Ascending aorta (tissue), 2 donors: Measurements from ENCODE around the gene TOM1L2. TPM values are rescaled to one million over a fixed set of nuclear protein-coding genes. Genes with fewer than 3 reads are reported as not detected.

Experiments used
- DNase-seq, 2 donors: peaks; one replicate each; pipeline ENCODE4 v3.0.0-alpha.2; 2019; ENCODE audit warnings: low spot score in 2 of 2
- H3K27ac ChIP-seq, 2 donors: fragments of 200-600 bp; sonication (generic); one replicate each; pipeline ENCODE4 v1.5.1; 2016 to 2017; ENCODE audit warnings: mild to moderate bottlenecking in 1 of 2
- H3K27me3 ChIP-seq: fragments of 200-600 bp; sonication (generic); one replicate; pipeline ENCODE4 v1.5.1; 2017
- H3K36me3 ChIP-seq, 2 donors: fragments of 200-600 bp; sonication (generic); one replicate each; pipeline ENCODE4 v1.5.1; 2016
- H3K4me1 ChIP-seq, 2 donors: fragments of 200-600 bp; sonication (generic); one replicate each; pipeline ENCODE4 v1.5.1; 2016 to 2017; ENCODE audit warnings: mild to moderate bottlenecking in 1 of 2
- H3K4me3 ChIP-seq, 2 donors: fragments of 200-600 bp; sonication (generic); one replicate each; pipeline ENCODE4 v1.5.1; 2016 to 2017; ENCODE audit warnings: mild to moderate bottlenecking in 1 of 2
- H3K9me3 ChIP-seq, 2 donors: fragments of 200-600 bp; sonication (generic); one replicate each; pipeline ENCODE4 v1.5.1; 2016
- intact Hi-C: fragments of 100-400 bp; cut with DNase I; formaldehyde crosslinking; loops from one replicate; pipeline ENCODE4 v1.15.1; 2023
- total RNA-seq: library from RNA; depleted of rRNA; stranded (reverse); fragments of >200 nt; gene quantifications from one replicate; pipeline ENCODE4 v1.1.0, GENCODE V29; 2016
- TF ChIP-seq, protein P1 (sequence below), 3 experiments: fragments of 200-600 bp in 2 of 3; fragments of 450-650 bp in 1 of 3; sonication (generic) in 2 of 3; IDR thresholded peaks; one replicate each; pipeline ENCODE4 v1.5.1; 2016 to 2019; ENCODE audit warnings: antibody characterized with exemption in 3 of 3, mild to moderate bottlenecking in 1 of 3, moderate library complexity in 1 of 3

Gene TOM1L2
- total RNA-seq, 1 donor from 2014 or later = 39.0 TPM

DNA sequence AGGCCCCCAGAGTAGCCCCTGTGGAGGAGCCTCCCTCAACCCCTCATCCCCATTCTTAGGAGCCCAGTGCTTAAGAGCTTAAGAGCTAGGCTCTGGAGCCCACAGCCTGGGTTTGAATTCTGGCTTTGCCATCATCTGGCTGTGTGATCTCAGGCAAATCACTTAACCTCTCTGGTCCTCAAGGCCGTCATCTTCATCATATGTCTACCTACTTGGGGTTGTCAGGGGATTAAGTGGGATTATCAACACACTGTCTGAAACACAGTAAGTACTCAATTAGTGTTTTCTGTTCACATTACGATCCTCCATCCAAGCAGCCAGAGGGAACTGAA, 140.2 kb downstream of the TOM1L2 start:
- TF ChIP-seq, protein P1, sequence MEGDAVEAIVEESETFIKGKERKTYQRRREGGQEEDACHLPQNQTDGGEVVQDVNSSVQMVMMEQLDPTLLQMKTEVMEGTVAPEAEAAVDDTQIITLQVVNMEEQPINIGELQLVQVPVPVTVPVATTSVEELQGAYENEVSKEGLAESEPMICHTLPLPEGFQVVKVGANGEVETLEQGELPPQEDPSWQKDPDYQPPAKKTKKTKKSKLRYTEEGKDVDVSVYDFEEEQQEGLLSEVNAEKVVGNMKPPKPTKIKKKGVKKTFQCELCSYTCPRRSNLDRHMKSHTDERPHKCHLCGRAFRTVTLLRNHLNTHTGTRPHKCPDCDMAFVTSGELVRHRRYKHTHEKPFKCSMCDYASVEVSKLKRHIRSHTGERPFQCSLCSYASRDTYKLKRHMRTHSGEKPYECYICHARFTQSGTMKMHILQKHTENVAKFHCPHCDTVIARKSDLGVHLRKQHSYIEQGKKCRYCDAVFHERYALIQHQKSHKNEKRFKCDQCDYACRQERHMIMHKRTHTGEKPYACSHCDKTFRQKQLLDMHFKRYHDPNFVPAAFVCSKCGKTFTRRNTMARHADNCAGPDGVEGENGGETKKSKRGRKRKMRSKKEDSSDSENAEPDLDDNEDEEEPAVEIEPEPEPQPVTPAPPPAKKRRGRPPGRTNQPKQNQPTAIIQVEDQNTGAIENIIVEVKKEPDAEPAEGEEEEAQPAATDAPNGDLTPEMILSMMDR (IDR thresholded peaks at IDR 0.05) = no peak

DNA sequence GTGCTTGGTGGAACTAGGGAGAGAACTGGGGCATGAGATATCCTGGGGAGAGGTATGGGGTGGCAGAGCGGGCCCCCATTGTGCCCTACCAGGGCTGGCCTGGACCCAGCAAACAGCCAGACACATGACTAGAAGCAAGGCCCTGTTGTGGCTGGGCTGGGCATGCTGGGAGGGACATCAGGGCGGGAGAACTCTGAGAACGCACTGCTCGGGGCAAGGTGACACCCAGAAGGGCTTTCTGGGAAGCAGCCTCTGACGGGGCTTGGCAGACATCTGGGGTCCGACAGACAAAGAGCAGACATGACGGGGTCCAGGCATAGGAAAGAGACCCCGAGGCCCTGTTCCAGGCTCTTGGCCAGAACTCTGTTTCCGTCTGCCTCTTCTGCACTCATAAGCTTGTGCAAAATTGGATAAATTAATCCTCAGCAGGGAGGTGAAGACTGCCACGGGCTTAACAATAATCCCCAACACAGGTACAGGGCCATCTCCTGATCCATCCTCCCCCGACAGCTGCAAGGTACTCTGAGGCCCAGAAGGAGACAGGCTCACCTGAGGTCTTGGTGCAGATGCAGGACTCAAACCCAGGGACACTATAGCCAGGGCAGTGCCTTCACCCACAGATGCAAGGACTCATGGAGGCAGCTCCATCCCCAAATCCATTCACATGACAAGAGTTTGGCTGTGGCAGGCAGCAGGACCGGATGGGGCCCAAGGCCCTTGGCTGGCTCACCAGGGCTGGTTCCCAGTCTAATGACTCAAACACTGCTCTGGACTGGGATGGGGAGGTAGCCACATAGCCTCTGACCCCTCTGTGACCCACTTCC, 140.8 kb downstream of the TOM1L2 start:
- no peak for DNase-seq
- no peak overlapping the region for H3K27ac ChIP-seq
- intact Hi-C loops = no loop called here

More for the DNA sequence above, 140.2 kb downstream of the TOM1L2 start:
- peaks cover 7 to 11% of the 10 kb centered on the region in 2 donors for H3K4me1 ChIP-seq
- intact Hi-C loops = no loop called here
- H3K9me3 ChIP-seq = no peaks in the 10 kb centered on the region
- H3K27me3 ChIP-seq = no peaks in the 10 kb centered on the region
- no peaks in the 10 kb centered on the region for H3K36me3 ChIP-seq
- no peak for DNase-seq
- H3K27ac ChIP-seq = no peak overlapping the region
- H3K4me3 ChIP-seq = no peak overlapping the region

DNA sequence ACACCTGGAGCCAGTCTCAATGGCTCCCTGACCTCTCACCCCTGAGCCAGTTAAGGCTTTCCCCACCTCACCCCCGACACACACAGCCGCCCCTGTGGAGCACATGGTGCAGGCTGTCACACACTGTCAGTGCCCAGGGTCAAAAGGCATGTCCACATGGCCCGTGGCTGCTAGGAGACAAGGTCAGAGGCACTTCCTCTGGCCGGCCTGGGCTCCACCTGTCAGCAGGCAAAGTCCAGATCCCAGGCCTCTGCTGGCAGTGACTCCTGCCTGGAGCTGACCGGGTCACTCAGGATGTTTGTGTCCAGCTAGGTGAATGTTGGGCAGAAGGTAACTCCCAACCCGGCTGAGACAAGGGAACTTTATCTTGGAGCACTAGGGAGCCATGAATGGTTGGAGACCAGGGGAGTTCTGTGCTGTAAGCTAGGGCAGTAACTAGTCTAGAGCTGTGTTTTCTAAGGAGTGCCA, 141.4 kb downstream of the TOM1L2 start:
- TF ChIP-seq, protein P1 (IDR thresholded peaks at IDR 0.05) = no peak
- no peak overlapping the region for H3K4me3 ChIP-seq
- H3K27ac ChIP-seq = no peak overlapping the region
- peaks cover 8 to 9% of the 10 kb centered on the region in 2 donors for H3K4me1 ChIP-seq
- intact Hi-C loops = no loop called here
- DNase-seq = no peak
- no peaks in the 10 kb centered on the region for H3K36me3 ChIP-seq
- H3K27me3 ChIP-seq = no peaks in the 10 kb centered on the region
- H3K9me3 ChIP-seq = no peaks in the 10 kb centered on the region

More for the DNA sequence above, 140.8 kb downstream of the TOM1L2 start:
- TF ChIP-seq, protein P1 (IDR thresholded peaks at IDR 0.05) = no peak
- H3K9me3 ChIP-seq = no peaks in the 10 kb centered on the region
- no peaks in the 10 kb centered on the region for H3K27me3 ChIP-seq
- H3K4me1 ChIP-seq = peaks cover 7 to 9% of the 10 kb centered on the region in 2 donors
- H3K4me3 ChIP-seq = no peak overlapping the region
- no peaks in the 10 kb centered on the region for H3K36me3 ChIP-seq

DNA sequence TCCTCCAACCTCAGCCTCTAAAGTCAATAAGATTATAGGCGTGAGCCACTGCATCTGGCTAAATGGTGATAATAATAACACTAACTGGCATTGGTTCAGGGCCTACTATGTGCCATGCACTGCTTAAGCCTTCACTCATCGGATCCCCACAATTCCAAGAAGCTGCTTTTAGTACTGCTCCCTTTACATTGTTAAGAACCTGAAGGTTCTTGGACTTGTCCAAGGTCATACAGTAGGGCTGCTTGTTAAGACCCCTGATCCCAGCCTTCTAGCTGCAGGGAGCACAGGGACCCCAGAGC, 142.0 kb downstream of the TOM1L2 start:
- TF ChIP-seq, protein P1 (IDR thresholded peaks at IDR 0.05) = no peak
- intact Hi-C loops = no loop called here
- no peak overlapping the region for H3K27ac ChIP-seq
- H3K4me3 ChIP-seq = no peak overlapping the region
- peaks cover 8% of the 10 kb centered on the region in 2 donors for H3K4me1 ChIP-seq
- no peak for DNase-seq
- no peaks in the 10 kb centered on the region for H3K27me3 ChIP-seq
- no peaks in the 10 kb centered on the region for H3K36me3 ChIP-seq
- no peaks in the 10 kb centered on the region for H3K9me3 ChIP-seq

DNA sequence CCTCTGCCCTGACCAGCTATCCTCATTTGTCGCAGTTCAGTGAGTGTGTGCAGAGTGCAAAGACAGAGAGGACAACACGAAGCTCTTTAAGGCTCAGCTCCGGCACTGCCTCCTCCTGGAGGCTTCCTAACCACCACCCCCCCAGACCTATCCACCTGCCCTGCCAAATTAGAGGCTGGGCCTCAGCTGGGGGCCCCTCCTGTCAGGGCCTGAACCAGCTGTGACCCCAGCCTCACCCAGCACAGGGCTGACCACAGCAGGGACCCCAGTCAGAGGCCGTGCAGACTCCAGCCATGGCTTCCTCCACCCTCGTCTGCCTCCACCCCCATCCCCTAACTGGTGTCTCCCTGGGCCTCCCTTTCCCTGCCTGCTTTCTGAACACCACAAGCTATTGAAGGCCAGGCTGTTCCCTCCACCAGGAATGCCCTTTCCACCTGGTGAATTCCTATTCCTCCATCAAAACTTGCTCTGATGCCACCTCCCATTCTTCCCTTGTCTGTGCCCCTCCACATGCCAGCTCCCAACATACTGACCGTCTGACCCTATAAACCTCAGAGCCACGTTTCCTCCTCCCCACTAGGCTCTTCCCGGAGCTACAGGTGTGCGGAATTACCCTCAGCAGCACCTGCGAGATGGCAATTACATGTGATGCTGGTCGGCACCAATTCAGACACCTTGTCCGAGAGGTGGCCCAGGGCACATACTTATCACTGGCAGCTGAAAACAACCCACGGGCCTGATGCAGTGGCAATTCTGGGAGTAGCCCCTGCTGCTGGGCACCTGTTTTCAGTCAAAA, 144.2 kb downstream of the TOM1L2 start:
- H3K27ac ChIP-seq = no peak overlapping the region
- TF ChIP-seq, protein P1 (IDR thresholded peaks at IDR 0.05) = no peak
- peaks cover 24 to 25% of the 10 kb centered on the region in 2 donors for H3K4me1 ChIP-seq
- DNase-seq = no peak
- no peaks in the 10 kb centered on the region for H3K9me3 ChIP-seq
- H3K27me3 ChIP-seq = no peaks in the 10 kb centered on the region
- intact Hi-C loops = no loop called here
- no peak overlapping the region for H3K4me3 ChIP-seq
- no peaks in the 10 kb centered on the region for H3K36me3 ChIP-seq
